H1 (cell line): ENCODE results near the gene ZIC3. TPM values are rescaled to one million over a fixed set of nuclear protein-coding genes. Genes with fewer than 3 reads are reported as not detected.

Experiments
- CTCF ChIA-PET: fragments of 300-600 bp; sonication (Branson Sonifier 250); formaldehyde crosslinking; loops from one replicate; lab custom pipeline; 2021; ENCODE audit not compliant: partially characterized antibody; lab: Charles Lee
- POLR2A ChIA-PET: fragments of 300-600 bp; sonication (Branson Sonifier 250); formaldehyde crosslinking; loops from one replicate; lab custom pipeline; 2021; ENCODE audit warnings: inconsistent platforms; ENCODE audit not compliant: partially characterized antibody; lab: Charles Lee
- DNase-seq, 2 experiments: peaks; one replicate each; pipeline versions ENCODE4 v3.0.0 to v3.0.0-alpha.2; 2010 to 2022; ENCODE audit warnings: low spot score in 2 of 2, low read depth in 1 of 2, mixed read lengths in 1 of 2
- FAIRE-seq: peaks from 2 replicates; lab custom pipeline; 2011; peaks lifted over from hg19 to GRCh38; lab: Jason Lieb, UNC
- H2AFZ ChIP-seq: 2 replicates; pipeline ENCODE4 v1.8.1; 2012; ENCODE audit warnings: low read length, inconsistent platforms
- H2AK5ac ChIP-seq: 2 replicates; pipeline ENCODE4 v1.6.1; 2013; ENCODE audit warnings: low read depth, low read length
- H2BK120ac ChIP-seq: replicated peaks from 2 replicates; pipeline ENCODE3; 2013; ENCODE audit warnings: low read depth, low read length, inconsistent platforms
- H2BK12ac ChIP-seq: 2 replicates; pipeline ENCODE4 v1.6.1; 2013; ENCODE audit warnings: low read depth, low read length
- H2BK15ac ChIP-seq: 2 replicates; pipeline ENCODE4 v1.6.1; 2013; ENCODE audit warnings: low read length
- H2BK20ac ChIP-seq: 2 replicates; pipeline ENCODE4 v1.6.1; 2013; ENCODE audit warnings: low read length
- H2BK5ac ChIP-seq: 2 replicates; pipeline ENCODE4 v1.6.1; 2013; ENCODE audit warnings: low read depth, low read length
- H3K14ac ChIP-seq: 2 replicates; pipeline ENCODE4 v1.6.1; 2013; ENCODE audit warnings: inconsistent platforms; ENCODE audit not compliant: insufficient read length
- H3K18ac ChIP-seq: 2 replicates; pipeline ENCODE4 v1.6.1; 2013; ENCODE audit warnings: low read length; ENCODE audit errors: extremely low read depth
- H3K23ac ChIP-seq: 2 replicates; pipeline ENCODE4 v1.6.1; 2013; ENCODE audit warnings: inconsistent platforms; ENCODE audit not compliant: insufficient read length
- H3K23me2 ChIP-seq: 2 replicates; pipeline ENCODE4 v1.6.1; 2013; ENCODE audit warnings: low read depth, low read length
- H3K27ac ChIP-seq: 2 replicates; pipeline ENCODE4 v1.6.1; 2011; ENCODE audit warnings: low read depth, low read length, inconsistent platforms
- H3K27me3 ChIP-seq, 4 experiments: replicated peaks in 1 of 4; 1 replicate in 1 of 4; 2 replicates in 3 of 4; pipeline versions ENCODE4 v1.6.1 to v1.8.1; 2011 to 2013; ENCODE audit warnings: low read length in 3 of 4, mild to moderate bottlenecking in 3 of 4, inconsistent platforms in 2 of 4, mixed read lengths in 2 of 4, moderate library complexity in 1 of 4; ENCODE audit not compliant: control insufficient read depth in 3 of 4, insufficient read depth in 3 of 4; ENCODE audit errors: extremely low read depth in 1 of 4
- H3K36me3 ChIP-seq, 4 experiments: 2 replicates each; pipeline versions ENCODE4 v1.6.1 to v1.8.1; 2011 to 2013; ENCODE audit warnings: mild to moderate bottlenecking in 4 of 4, low read length in 3 of 4, moderate library complexity in 2 of 4, control low read depth in 1 of 4, inconsistent platforms in 1 of 4; ENCODE audit not compliant: insufficient read depth in 4 of 4, control insufficient read depth in 2 of 4
- H3K4ac ChIP-seq: replicated peaks from 2 replicates; pipeline ENCODE3; 2013; ENCODE audit warnings: low read length, low read depth, mixed read lengths, inconsistent platforms; ENCODE audit not compliant: insufficient read length
- H3K4me1 ChIP-seq, 4 experiments: replicated peaks in 1 of 4; 1 replicate in 1 of 4; 2 replicates in 3 of 4; pipeline versions ENCODE4 v1.6.1 to v1.8.1; 2011 to 2013; ENCODE audit warnings: low read length in 3 of 4, inconsistent platforms in 2 of 4, mixed read lengths in 1 of 4; ENCODE audit not compliant: insufficient read depth in 4 of 4, control insufficient read depth in 3 of 4
- H3K4me2 ChIP-seq, 2 experiments: 2 replicates each; pipeline versions ENCODE4 v1.6.1 to v1.8.1; 2011 to 2013; ENCODE audit warnings: low read depth in 2 of 2, low read length in 2 of 2, control low read depth in 1 of 2, inconsistent platforms in 1 of 2, mild to moderate bottlenecking in 1 of 2; ENCODE audit not compliant: insufficient read depth in 1 of 2
- H3K4me3 ChIP-seq, 4 experiments: fragments of 200-600, 300-600 bp in 1 of 4; sonication (generic), shearing (Covaris generic), sonication (Bioruptor Twin) in 1 of 4; 2 replicates each; pipeline versions ENCODE4 v1.5.1 to v1.8.1; 2011 to 2016; ENCODE audit warnings: low read length in 4 of 4, low read depth in 3 of 4, control low read depth in 2 of 4, inconsistent platforms in 2 of 4, mild to moderate bottlenecking in 2 of 4, mixed read lengths in 1 of 4, moderate library complexity in 1 of 4; ENCODE audit not compliant: insufficient read depth in 2 of 4; ENCODE audit errors: extremely low read depth in 1 of 4
- H3K56ac ChIP-seq: replicated peaks from 2 replicates; pipeline ENCODE3; 2013; ENCODE audit warnings: low read depth, mild to moderate bottlenecking, mixed read lengths, low read length, inconsistent platforms; ENCODE audit not compliant: insufficient read length
- H3K79me1 ChIP-seq: 2 replicates; pipeline ENCODE4 v1.6.1; 2013; ENCODE audit warnings: low read depth, low read length, control low read depth
- H3K79me2 ChIP-seq, 2 experiments: 2 replicates each; pipeline versions ENCODE4 v1.6.1 to v1.8.1; 2012 to 2013; ENCODE audit warnings: low read length in 2 of 2, mild to moderate bottlenecking in 2 of 2, inconsistent platforms in 1 of 2; ENCODE audit not compliant: insufficient read depth in 2 of 2, control insufficient read depth in 1 of 2
- H3K9ac ChIP-seq, 4 experiments: replicated peaks in 1 of 4; 1 replicate in 1 of 4; 2 replicates in 3 of 4; pipeline versions ENCODE4 v1.6.1 to v1.8.1; 2011 to 2013; ENCODE audit warnings: low read depth in 3 of 4, low read length in 3 of 4, control low read depth in 2 of 4, mild to moderate bottlenecking in 2 of 4, moderate library complexity in 2 of 4, inconsistent platforms in 1 of 4; ENCODE audit errors: extremely low read depth in 1 of 4
- H3K9me3 ChIP-seq, 2 experiments: 2 replicates each; pipeline versions ENCODE4 v1.6.1 to v1.8.1; 2012 to 2013; ENCODE audit warnings: mild to moderate bottlenecking in 2 of 2, moderate library complexity in 2 of 2, control low read depth in 1 of 2, inconsistent platforms in 1 of 2, low read depth in 1 of 2, low read length in 1 of 2, mixed read lengths in 1 of 2; ENCODE audit not compliant: insufficient read depth in 2 of 2
- H4K20me1 ChIP-seq, 2 experiments: replicated peaks in 1 of 2; 2 replicates each; pipeline versions ENCODE3 to v1.8.1; 2011 to 2013; ENCODE audit warnings: inconsistent platforms in 2 of 2, low read length in 2 of 2, mild to moderate bottlenecking in 1 of 2; ENCODE audit not compliant: insufficient read depth in 2 of 2, control insufficient read depth in 1 of 2
- H4K5ac ChIP-seq: 2 replicates; pipeline ENCODE4 v1.6.1; 2013; ENCODE audit warnings: low read length, low read depth, mixed read lengths, inconsistent platforms; ENCODE audit not compliant: insufficient read length
- H4K8ac ChIP-seq: 2 replicates; pipeline ENCODE4 v1.8.0; 2013; ENCODE audit warnings: mild to moderate bottlenecking, moderate library complexity, low read length, inconsistent platforms; ENCODE audit not compliant: insufficient read depth; ENCODE audit errors: extremely low read depth
- H4K91ac ChIP-seq: replicated peaks from 2 replicates; pipeline ENCODE3; 2013; ENCODE audit warnings: low read length, mixed read lengths, inconsistent platforms; ENCODE audit not compliant: insufficient read length
- HDAC6 ChIP-seq: IDR thresholded peaks from one replicate; pipeline ENCODE4 v1.7.1; 2012; ENCODE audit warnings: low read depth, mild to moderate bottlenecking, inconsistent platforms, low read length, moderate library complexity
- SIN3A ChIP-seq, 2 experiments: IDR thresholded peaks in 1 of 2; conservative IDR thresholded peaks in 1 of 2; 2 replicates each; pipeline ENCODE4 v1.6.1; 2011 to 2012; ENCODE audit warnings: low read length in 2 of 2, improper control_type of control experiment in 1 of 2, low read depth in 1 of 2, mild to moderate bottlenecking in 1 of 2
- WGBS, 2 experiments: shearing (Covaris generic) in 1 of 2; methylation state at CpG; one replicate each; pipeline versions ENCODE4 v1.1.6 to v1.1.7; 2013 to 2015; ENCODE audit warnings: low lambda C conversion rate in 2 of 2, mixed read lengths in 2 of 2, inconsistent platforms in 1 of 2, low coverage in 1 of 2, missing lambda C conversion rate in 1 of 2; ENCODE audit not compliant: insufficient replicate concordance in 2 of 2, insufficient coverage in 1 of 2, insufficient read length in 1 of 2; ENCODE audit errors: extremely low coverage in 1 of 2, missing lambda C conversion rate in 1 of 2; 5-methylcytosine and 5-hydroxymethylcytosine counted together
- polyA plus RNA-seq, 7 experiments: library from polyadenylated mRNA; depleted of rRNA in 3 of 7; stranded (reverse) in 5 of 7; unstranded in 2 of 7; fragments of >200 nt in 5 of 7; fragments of 200-250 nt in 2 of 7; gene quantifications; 1 replicate in 5 of 7; 2 replicates in 1 of 7; 4 replicates in 1 of 7; pipeline versions ENCODE4 v1.2.1 to v1.2.3, GENCODE V29; 2011 to 2013; ENCODE audit warnings: missing spikeins in 2 of 7, mixed read lengths in 2 of 7
- total RNA-seq: library from RNA; stranded (reverse); fragmentation: NEBNext Ultra II Directional; extraction: Animal tissue kit (Norgen Biotek cat#: 25700); gene quantifications from 2 replicates; pipeline ENCODE4 v1.2.1, GENCODE V29; 2021

ZIC3 gene
- total and polyA plus RNA-seq, 2 of the 8 experiments (the other 6 are each of a cell fraction or from before 2014, with no cell fraction given): 53.7 to 73.1 TPM

- no peak overlapping the region for H2AFZ ChIP-seq
- no peak overlapping the region for H3K27ac ChIP-seq
- H3K79me1 ChIP-seq: no peaks in the 10 kb centered on the region
- no peak overlapping the region for H3K23ac ChIP-seq
- H3K79me2 ChIP-seq: peaks cover 20 to 72% of the 10 kb centered on the region in 2 experiments
- ChIA-PET CTCF (interaction anchor here (1.3 kb wide), 1 partner anchor 357 kb away, joined by 7 read pairs; no protein-coding TSS in a partner anchor), POLR2A (interaction anchor here (1.4 to 7.3 kb wide), 3 partner anchors 20 to 357 kb away, joined by 4 to 105 read pairs (median 8); no protein-coding TSS in a partner anchor)
- H3K36me3 ChIP-seq: peaks cover 0 to 68% (median 10%) of the 10 kb centered on the region in 4 experiments; a peak in 6 of 8 replicates
- FAIRE-seq (no peak), DNase-seq (peak in 1 of 2 experiments; percentile 46)
- H4K20me1 ChIP-seq: peaks cover 2 to 5% of the 10 kb centered on the region in 2 experiments
- no peaks in the 10 kb centered on the region for H3K9me3 ChIP-seq
- H2BK12ac ChIP-seq: no peak overlapping the region
- no peak overlapping the region for H2AK5ac ChIP-seq
- no peak overlapping the region for H3K4ac ChIP-seq
- H4K5ac ChIP-seq: no peak overlapping the region
- H3K9ac ChIP-seq: peak overlapping the region; percentile 38 to 69 (median 52); a peak in 6 of 7 replicates
- H4K8ac ChIP-seq: no peak overlapping the region; the same call in 1 of the 2 replicates
- H3K4me3 ChIP-seq: peak overlapping the region; percentile 61 to 96 (median 80)
- H2BK15ac ChIP-seq: no peak overlapping the region
- no peak overlapping the region for H2BK120ac ChIP-seq
- H3K27me3 ChIP-seq: no peaks in the 10 kb centered on the region
- H3K56ac ChIP-seq: no peak overlapping the region
- peak overlapping the region; percentile 65 to 99 for H3K4me2 ChIP-seq
- H3K23me2 ChIP-seq: peaks cover 12% of the 10 kb centered on the region
- no peak overlapping the region for H2BK20ac ChIP-seq
- no peak overlapping the region for H3K14ac ChIP-seq
- no peak overlapping the region; the same call in 1 of the 2 replicates for H3K18ac ChIP-seq
- H4K91ac ChIP-seq: no peak overlapping the region
- no peak overlapping the region for H2BK5ac ChIP-seq
- H3K4me1 ChIP-seq: peaks cover 0 to 8% (median 4%) of the 10 kb centered on the region in 4 experiments; a peak in 4 of 7 replicates
- 1% methylated on average over 22 of the region's 53 CpGs; no CpG with 5 or more reads in 1 of the 2 experiments for WGBS, 2 experiments
- TF ChIP-seq SIN3A (conservative IDR thresholded peaks at IDR 0.05 in 1 of 2, IDR thresholded peaks at IDR 0.05 in 1 of 2; ENCODE audit: low read depth in 1 of 2, low read length in 2 of 2) (peak in 1 of 2 experiments; percentile 70; a peak in 1 of 4 replicates), HDAC6 (no peak)
Measured at GRCh38 chrX:137568741-137569469, 3.0 kb downstream of the ZIC3 start.
